HG02759 (cell line): ENCODE measurements around the gene GRB10.
"Not testable (repeated sequence)": the region's sequence is repeated elsewhere in the genome, so short reads cannot be mapped to it uniquely, and the experiment has no call there.

ENCODE experiments used
- ATAC-seq: cut with Tn5 transposase; IDR thresholded peaks from one replicate; pipeline ENCODE4 v1.9.1; 2021; ENCODE audit warnings: mild to moderate bottlenecking, moderate library complexity; ENCODE audit not compliant: unreplicated experiment

GRB10 gene

GRCh38 chr7:50779427-50779826 is 3.3 kb downstream of the GRB10 start:
- no peak for ATAC-seq

DNA sequence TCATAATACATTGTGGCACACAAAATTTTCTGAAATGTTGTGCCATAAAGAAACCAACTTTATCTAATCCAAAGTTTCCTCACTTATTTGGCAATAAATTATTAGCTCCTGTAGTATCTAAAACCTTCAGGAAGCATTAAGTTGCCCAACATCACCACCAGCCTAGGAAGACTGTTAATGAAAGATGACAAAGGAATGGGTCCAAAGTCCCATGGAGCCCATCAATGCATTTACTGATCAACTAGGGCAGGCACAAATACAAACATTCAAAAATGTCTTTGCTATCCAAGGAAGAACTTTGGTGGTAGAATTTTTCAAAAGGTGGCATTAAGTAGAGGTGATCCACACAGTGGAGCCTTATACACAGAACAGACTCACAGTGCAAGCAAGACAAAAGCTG is 4.5 kb downstream of the GRB10 start:
- no peak for ATAC-seq

DNA sequence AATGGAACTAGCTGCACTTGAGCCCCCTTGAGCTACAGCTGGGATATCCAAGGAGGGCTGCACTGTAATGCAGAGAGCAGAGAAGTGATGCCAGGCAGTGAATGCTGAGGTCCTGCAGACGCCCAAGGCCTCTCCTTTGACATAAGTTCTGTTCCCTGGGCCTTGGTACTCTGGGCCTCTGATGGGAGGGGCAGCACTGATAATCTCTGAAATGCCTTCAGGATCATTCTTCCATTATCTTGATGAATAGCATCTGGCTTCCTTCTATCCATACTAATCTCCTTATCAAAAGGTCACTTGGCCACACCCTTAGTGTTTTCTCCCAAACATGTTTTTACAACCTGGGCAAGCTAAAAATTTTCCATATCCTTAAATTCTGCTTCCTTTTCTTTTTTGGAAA is 6.9 kb downstream of the GRB10 start:
- ATAC-seq = no peak

DNA sequence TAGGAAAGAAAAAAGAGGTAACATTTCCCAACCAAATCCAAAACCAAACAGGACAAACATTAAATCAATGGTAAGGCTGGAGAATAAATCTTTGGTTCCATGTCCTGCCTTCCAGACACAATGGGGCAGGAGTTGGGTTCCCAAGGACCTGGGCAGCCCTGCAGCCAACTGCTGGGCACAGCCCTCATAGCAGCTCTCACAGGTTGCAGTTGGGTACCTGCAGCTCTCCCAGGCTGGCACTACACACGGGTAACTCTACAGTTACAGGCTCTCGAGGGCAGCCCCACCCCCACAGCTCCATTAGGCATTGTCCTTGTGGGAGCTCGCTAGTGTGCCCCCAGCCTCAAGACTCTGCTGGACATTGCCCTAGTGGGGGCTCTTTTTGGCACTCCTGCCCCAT is 7.5 kb downstream of the GRB10 start:
- ATAC-seq = no peak

DNA sequence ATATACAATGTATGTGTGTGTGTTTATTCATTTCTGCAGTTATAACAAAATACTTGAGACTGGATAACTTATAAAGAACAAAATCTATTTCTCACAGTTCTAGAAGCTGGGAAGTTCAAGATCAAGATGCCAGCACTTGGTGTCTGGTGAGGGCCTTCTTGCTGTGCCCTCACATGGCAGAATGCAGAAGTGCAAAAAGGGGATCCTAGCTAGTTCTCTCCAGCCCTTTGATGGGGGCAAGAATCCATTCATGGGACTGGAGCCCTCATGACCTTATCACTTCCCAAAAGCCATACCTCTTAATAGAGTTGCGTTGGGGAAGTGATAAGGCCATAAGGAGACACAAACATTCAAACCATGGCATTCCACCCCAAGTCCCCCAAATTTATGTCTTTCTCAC is 8.4 kb downstream of the GRB10 start:
- ATAC-seq = no peak

DNA sequence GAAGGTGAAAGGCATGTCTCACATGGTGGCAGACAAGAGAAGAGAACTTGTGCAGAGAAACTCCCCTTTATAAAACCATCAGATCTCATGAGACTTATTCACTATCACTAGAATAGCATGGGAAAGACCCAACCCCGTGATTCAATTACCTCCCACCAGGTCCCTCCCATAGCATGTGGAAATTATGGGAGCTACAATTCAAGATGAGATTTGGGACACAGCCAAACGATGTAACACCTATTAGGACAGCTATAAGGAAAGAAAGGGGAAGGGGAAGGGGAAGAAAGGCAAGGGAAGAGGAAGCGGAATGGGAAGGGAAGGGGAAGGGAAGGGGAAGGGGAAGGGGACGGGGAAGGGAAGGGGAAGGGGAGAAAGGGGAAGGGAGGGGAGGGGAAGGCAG is 9.6 kb downstream of the GRB10 start:
- ATAC-seq = not testable (repeated sequence)

GRCh38 chr7:50771120-50772002 is 11.3 kb downstream of the GRB10 start:
- ATAC-seq = no peak

- no peak for ATAC-seq
Measured at GRCh38 chr7:50768485-50769474, 13.9 kb downstream of the GRB10 start.

GRCh38 chr7:50766849-50767207 is 15.9 kb downstream of the GRB10 start:
- ATAC-seq = no peak

GRCh38 chr7:50766106-50766848 is 16.4 kb downstream of the GRB10 start:
- ATAC-seq = no peak

DNA sequence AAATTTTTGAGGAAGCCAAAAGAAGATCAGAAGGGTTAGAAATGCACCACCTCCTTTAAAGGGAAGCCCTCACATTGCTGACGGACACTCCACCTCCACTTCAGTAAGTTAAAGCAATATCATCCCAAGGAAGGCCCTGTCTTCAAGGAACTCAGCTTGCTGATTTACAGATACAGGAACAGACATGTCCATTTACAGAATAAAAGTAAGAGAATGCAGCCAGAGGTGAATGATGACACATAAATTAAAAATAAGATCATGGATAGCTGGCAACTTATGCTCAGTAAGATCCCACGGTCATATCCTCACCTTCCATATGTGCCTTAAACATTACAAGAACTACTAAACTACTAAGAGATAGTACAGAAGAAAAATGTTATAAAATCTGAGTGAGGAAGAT is 20.4 kb downstream of the GRB10 start:
- ATAC-seq = no peak

GRCh38 chr7:50761713-50762112 is 21.0 kb downstream of the GRB10 start:
- no peak for ATAC-seq

DNA sequence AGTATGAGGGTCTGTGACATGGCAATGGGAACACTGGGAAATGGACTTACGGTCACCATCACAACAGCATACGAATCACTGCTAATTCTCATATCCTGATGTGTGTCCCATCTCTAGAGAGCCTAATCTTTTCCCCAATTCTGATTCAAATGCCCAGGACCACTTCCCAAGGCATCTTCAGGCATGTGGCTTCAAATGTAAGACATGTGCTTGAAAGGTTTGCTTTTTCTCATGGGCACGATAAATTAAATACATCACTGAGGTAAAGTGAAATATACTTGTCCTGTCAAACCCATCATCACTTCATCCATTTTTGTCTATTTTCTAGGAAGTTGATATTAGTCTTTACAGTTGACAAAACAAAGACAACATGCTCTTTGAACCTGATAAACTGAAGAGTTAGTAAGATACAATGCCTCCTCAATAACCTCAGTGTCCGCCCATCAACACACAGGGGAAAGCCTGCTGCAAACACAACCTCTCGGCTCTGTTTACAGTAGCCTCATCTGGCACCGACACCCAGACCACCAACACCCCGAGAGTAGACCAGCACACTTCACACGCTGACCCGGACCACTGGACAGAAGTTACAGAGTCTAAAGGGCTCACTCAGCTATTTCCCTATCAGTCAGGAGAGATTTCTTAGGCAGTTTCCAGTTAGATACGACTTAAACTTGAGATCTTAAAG is 24.8 kb downstream of the GRB10 start:
- no peak for ATAC-seq

GRCh38 chr7:50756180-50756579 is 26.5 kb downstream of the GRB10 start:
- no peak for ATAC-seq

- no peak for ATAC-seq
Measured at GRCh38 chr7:50754684-50755083, 28.0 kb downstream of the GRB10 start.

GRCh38 chr7:50754241-50754640 is 28.5 kb downstream of the GRB10 start:
- no peak for ATAC-seq

- no peak for ATAC-seq
Measured at GRCh38 chr7:50752422-50752821, 30.3 kb downstream of the GRB10 start.

- ATAC-seq = no peak
Measured at GRCh38 chr7:50751146-50751545, 31.6 kb downstream of the GRB10 start.

DNA sequence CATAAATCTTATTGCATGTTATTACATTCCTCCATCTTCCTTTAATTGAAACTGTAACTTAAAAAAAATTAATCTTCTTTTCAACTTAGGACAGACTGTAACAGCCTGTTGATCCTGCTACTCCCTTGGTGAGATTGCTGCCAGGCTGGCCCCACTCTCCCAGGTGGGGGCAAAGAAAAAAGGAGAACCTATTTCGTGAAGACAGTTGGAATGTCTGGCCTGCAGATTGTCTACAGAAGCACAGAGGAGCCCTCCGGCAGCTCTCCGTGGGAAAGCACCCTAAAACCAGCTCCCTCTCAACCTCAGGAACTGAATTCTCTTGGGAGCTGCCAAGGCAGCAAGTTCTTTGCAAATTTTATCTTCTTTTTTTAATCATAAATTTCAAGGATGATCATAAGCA is 32.8 kb downstream of the GRB10 start:
- no peak for ATAC-seq

GRCh38 chr7:50748472-50748871 is 34.2 kb downstream of the GRB10 start:
- no peak for ATAC-seq

DNA sequence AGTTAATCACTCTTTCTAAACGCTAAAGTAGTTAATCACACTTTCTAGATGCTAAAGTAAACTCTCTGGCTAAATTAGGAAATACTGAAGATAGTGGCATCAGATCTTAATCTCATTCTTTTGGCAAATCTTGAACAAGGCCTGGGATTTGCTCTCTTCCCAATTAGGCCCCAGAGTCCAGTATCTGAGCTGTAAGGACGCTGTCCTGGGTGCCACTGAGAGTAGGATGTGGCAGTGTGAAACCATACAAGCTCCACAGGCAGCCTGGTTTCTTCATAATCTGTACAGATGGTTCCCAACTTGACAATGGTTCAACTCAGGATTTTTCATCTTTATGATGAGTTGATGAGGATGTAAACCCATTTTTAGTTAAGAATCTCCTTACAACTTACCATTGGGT is 36.9 kb downstream of the GRB10 start:
- ATAC-seq = no peak
